ENCODE measurements around the gene CHRNA10.
A peak's percentile ranks its signal among the peaks of the same experiment; 100 is the strongest.
"Not testable (repeated sequence)": the region's sequence is repeated elsewhere in the genome, so short reads cannot be mapped to it uniquely, and the experiment has no call there.

The CHRNA10 gene

DNA sequence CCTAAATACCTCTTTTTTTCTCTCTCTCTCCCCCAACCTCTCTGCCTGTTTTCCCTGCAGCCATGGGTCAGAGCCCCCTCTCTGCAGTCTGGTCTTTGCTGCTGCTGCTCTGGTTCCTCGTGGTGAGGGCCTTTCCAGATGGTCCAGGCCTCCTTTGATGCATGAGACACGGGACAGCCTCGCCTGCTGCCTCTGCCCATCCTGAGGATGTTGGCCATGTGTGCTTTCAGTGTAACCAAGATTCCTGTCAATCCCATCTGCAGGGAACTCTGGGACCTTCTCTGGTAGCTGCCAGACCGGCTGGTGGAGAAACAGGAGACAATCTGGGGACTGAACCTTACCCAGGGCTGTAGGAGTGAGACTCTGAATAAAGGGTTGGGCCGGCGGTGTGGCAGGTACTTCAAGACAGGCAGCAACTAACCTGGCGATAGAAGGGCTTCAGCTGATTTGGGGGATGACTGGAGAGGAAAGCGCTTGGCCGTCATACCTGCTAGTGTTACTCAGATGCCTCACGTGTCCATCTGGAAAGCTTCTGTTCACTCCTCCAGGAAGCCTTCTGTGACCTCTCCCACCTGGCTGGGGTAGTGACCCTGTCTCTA, 7.1 kb downstream of the CHRNA10 start:
- no peak for DNase-seq

DNA sequence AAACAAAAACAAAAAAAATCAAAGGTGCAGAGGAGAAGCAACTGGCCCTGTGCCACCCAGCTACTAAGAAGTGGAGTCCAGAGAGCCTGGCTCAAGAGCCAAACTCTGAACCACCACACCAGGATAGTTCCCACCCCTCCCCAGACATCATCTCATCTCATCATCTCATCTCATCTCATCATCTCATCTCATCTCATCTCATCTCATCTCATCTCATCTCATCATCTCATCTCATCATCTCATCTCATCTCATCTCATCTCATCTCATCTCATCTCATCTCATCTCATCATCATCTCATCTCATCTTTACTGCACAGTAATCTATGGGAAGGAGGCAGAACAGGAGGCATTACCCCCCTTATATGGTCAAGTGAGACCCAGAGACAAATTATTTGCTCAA, 8.3 kb downstream of the CHRNA10 start:
- no peak for DNase-seq

DNA sequence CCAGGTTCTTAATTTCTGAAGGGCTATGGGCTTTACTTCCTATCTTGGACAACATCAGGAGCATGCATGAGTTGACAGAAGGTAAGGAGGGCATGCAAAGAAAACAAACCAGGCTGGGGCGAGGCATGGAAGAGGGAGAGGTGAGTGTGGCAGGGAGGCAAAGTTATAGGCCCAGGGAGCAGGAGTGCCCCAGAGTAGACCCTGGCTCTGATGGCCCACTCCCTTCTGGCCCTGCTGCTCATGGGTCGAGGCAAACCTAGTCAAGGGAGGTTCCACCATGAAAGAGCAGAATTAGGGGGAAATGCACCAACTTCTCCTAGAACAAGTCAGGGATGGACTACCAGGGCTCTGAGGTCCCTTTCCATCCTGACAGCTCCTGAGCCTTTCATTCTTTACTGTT, 10.2 kb downstream of the CHRNA10 start:
- DNase-seq: no peak

GRCh38 chr11:3659595-3660515, 11.3 kb downstream of the CHRNA10 start:
- no peak for DNase-seq

DNA sequence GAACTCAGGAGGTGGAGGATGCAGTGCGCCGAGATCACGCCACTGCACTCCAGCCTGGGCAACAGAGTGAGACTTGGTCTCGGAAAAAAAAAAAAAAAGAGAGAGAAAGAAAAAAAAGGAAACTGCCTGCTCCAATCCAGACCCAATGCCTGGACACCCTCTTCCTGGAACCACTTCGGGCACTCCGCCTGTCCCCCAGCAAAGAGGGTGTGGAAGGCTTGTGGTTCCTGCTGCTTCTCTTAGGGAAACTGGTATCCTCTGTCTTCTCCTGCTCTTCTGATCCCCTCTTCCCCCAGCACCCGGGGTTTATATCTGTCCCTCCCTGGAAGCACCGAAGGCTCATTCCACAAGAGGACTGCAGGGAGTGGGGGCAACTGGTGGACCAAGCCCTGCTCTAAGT, 12.9 kb downstream of the CHRNA10 start:
- DNase-seq: no peak

- DNase-seq: not testable (repeated sequence)
Observed at GRCh38 chr11:3657331-3657730, 13.9 kb downstream of the CHRNA10 start.

- no peak for DNase-seq
Observed at GRCh38 chr11:3655547-3655946, 15.6 kb downstream of the CHRNA10 start.

- not testable (repeated sequence) for DNase-seq
Observed at GRCh38 chr11:3652514-3652913, 18.7 kb downstream of the CHRNA10 start.

GRCh38 chr11:3649374-3649773, 21.8 kb downstream of the CHRNA10 start:
- not testable (repeated sequence) for DNase-seq

DNA sequence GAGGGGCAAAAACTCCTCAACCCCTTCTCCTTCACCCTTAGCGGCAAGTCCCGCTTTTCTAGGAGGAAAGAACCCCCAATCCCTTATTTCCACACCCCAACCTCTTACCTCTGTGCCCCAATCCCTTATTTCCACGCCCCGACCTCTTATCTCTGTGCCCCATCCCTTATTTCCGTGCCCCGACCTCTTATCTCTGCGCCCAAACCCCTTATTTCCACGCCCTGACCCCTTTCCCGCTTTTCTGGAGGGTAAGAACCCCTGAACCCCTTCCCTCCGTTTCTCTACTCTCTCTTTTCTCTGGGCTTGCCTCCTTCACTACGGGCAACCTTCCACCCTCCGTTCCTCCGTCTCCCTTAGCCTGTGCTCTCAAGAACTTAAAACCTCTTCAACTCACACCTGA, 22.3 kb downstream of the CHRNA10 start:
- not testable (repeated sequence) for DNase-seq

GRCh38 chr11:3645552-3645951, 25.6 kb downstream of the CHRNA10 start:
- DNase-seq: no peak

GRCh38 chr11:3644817-3645235, 26.4 kb downstream of the CHRNA10 start, which contains the start of gene ART1:
ART1 (plus strand) TSS chr11:3645128; CDS start chr11:3659214, 14,086 bp downstream.
- DNase-seq: no peak

GRCh38 chr11:3643102-3643546, 28.1 kb downstream of the CHRNA10 start:
- peak in 1 of 2 experiments; percentile 62 for DNase-seq

DNA sequence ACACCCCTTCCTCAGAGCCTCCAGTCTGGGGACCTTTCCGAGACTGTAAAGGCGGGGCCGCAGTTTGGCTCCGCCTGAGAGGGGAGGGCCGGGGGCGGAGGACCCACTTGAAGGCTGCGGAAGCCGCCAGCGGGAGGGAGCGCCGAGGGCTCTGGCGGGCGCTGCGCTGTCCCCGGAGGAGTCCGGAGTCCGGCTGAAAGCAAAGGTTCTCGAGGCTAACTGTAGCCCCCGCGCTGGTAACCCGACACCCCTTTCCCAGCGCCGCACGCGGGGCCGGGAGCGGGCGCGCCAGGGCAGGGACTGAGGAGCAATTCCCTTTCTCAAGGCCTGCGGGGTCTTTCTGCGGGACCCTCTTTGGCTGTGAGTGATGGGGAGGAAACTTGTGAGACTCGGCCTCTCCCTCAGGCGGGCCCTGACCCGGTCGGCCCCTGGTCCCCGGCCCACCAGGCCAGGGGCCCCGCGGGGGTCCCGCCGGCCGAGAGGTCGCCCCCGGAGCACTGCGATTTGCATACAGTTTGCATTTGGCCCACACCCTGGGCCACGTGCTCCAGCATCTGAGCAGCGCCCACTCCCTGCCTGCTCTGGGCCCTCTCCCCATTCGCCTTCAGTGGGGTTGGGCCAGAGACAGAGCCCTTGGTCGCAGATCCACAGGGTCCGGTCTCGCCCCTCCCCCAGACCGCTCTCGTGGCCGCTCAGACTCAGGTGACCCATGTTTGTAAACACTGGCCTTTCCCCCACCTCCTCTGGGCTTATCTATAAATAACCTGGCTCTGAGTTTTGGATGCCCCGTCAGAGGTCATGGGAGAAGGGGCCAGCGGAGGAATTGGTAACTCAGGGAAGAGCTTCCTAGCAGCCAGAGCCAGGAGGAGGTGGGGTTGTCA, 28.9 kb downstream of the CHRNA10 start:
- peak; percentile 95 to 99 for DNase-seq

DNA sequence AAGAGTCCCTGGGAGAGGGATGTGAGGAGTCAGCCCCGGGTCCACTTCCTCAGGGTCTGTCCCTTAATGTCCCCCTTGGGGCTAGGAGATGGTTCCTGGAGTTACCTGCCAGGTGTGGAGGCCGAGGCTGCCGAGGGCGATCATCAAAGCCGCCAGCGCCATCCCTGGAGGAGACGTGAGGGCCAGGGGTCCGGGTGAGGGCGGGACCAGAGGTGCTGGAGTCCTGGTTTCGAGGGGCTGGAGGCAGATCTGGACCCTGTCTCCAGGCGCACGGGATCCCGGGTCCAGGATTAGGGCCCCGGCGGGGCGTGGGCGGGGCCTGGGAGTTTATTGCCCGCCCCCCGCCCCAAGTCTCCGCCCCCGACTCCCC, 29.5 kb downstream of the CHRNA10 start, which contains the start of gene ART5:
TSS of gene ART5 (minus strand) at position 292 of the 370 bp plus-strand sequence. CDS start at position 162, 130 bp downstream.
- peak in 1 of 2 experiments; percentile 71 for DNase-seq

DNA sequence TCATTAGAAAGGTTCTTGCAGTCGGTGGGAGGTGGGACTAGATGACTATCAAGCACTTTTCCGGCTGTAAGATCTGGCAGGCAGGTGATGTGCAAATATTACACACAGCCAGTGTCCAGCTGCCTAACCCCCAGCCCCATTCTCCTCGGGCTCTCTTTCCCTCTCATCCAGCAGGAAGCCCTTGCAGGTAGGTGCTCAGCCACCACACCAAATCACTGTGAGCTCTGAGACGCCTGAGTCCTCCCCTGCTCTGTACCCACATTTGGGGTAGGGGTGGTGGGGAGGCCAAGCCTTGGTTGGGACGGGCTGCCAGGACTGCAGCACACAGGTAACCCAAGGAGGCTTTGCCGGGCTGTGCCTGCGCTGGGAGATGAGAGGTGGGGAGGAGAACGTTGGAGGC, 30.0 kb downstream of the CHRNA10 start:
- peak; percentile 60 to 77 for DNase-seq

DNA sequence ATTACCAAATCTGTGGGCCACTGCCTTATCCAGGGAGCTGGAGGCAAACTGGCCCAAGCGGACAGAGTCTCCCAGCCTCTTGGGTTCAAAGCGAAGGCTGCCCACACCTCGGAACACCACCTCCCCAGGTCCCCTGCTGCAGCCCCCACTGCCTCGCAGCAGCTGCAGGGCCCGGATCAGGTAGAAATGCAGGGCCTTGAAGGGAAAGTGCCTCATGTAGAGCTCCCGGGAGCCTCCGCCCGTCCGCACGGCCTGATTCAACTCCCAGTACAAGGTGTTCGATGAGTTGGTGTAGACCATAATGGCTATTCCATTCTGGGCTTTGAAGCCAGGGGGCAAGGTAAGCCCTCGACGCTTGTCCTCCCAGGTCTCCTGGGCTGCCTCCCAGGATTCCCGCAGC, 31.3 kb downstream of the CHRNA10 start:
- DNase-seq: no peak

- DNase-seq: no peak
Observed at GRCh38 chr11:3638513-3638912, 32.7 kb downstream of the CHRNA10 start.

GRCh38 chr11:3637201-3637600, 34.0 kb downstream of the CHRNA10 start:
- DNase-seq: no peak

DNA sequence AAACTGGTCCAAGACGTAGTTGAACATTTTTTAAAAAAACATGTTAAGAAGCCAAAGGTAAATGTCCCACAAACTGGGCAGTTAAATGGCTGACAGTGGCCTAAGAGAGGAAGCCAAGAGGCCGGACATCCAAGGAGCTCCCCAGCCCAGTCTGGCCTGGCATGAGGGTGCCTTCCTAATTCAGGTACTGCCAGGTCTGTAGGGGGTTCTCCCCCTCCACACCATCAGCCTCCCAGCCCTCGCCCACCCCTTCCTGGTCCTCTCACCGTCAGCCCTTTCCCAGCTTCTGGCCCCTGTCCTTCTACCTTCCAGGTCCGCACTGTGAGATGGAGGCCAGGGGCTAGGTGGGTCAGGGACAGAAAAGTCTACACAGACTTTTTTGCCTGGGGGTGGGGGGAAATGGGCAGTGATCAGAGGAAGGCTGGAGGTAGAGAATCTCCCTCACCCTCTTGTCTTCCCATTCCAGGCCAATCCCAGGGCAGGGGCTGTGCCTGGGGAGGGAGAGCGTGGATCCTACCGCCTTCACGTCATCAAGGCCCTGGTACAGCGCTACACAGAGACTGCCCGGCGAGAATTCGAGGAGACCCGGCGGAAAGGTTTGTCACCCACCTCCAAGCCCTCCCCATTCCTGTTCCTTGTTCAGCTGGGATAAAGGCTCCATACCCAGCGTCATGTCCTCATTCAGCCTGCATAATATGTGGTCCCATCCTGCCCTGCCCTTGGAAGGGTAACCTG, 35.4 kb downstream of the CHRNA10 start:
- DNase-seq: no peak

DNA sequence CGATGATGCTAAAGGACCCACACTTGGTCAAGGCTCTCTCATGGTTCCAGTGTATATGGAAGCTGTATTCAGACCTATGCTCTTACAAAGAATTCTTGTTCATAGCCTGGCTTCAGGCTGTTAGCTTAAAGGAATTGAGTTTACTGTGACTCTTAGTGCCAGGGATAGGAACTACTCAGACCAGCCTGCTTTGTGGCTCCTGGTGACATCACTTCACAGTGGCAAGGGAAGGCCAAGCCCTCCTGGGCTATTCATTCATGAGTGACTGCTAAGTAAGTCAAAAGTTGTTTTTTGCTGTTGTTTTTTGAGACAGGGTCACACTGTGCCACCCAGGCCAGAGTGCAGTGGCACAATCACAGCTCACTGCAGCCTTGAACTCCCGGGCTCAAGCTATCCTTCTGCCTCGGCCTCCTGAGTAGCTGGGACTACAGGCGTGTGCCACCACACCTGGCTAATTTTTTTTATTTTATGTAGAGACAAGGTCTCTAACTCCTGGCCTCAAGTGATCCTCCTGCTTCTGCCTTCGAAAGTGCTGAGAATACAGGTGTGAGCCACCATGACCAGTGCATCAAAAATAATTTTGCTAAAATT, 39.0 kb downstream of the CHRNA10 start:
- DNase-seq: no peak

GRCh38 chr11:3631331-3631730, 39.9 kb downstream of the CHRNA10 start:
- no peak for DNase-seq
